ENCODE measurements around the gene HELZ2.
A peak's percentile ranks its signal among the peaks of the same experiment; 100 is the strongest.
"Not testable (repeated sequence)": the region's sequence is repeated elsewhere in the genome, so short reads cannot be mapped to it uniquely, and the experiment has no call there.

HELZ2 gene

GRCh38 chr20:63577317-63577894 is 3.4 kb upstream of the HELZ2 start:
- DNase-seq (ENCODE audit: low read depth): no peak
- H3K4me3 ChIP-seq (ENCODE audit: low read length): no peak overlapping the region
- TF ChIP-seq CTCF (conservative IDR thresholded peaks at IDR 0.05; ENCODE audit: low read length): no peak

GRCh38 chr20:63576311-63576710 is 2.3 kb upstream of the HELZ2 start:
- DNase-seq (ENCODE audit: low read depth): peak; percentile 63
- no peak for TF ChIP-seq CTCF (conservative IDR thresholded peaks at IDR 0.05; ENCODE audit: low read length)
- H3K4me3 ChIP-seq (ENCODE audit: low read length): no peak overlapping the region

GRCh38 chr20:63574829-63575743 is 1.0 kb upstream of the HELZ2 start:
- no peak overlapping the region; the same call in 1 of the 2 replicates for H3K4me3 ChIP-seq (ENCODE audit: low read length)
- DNase-seq (ENCODE audit: low read depth): no peak
- TF ChIP-seq CTCF (conservative IDR thresholded peaks at IDR 0.05; ENCODE audit: low read length): no peak

- H3K4me3 ChIP-seq (ENCODE audit: low read length): peak overlapping the region; percentile 87
- TF ChIP-seq CTCF (conservative IDR thresholded peaks at IDR 0.05; ENCODE audit: low read length): no peak
- DNase-seq (ENCODE audit: low read depth): no peak
Observed at GRCh38 chr20:63573647-63574131, 350 bp downstream of the HELZ2 start.

- H3K4me3 ChIP-seq (ENCODE audit: low read length): peak overlapping the region; percentile 87
- DNase-seq (ENCODE audit: low read depth): no peak
- TF ChIP-seq CTCF (conservative IDR thresholded peaks at IDR 0.05; ENCODE audit: low read length): peak; percentile 18
Observed at GRCh38 chr20:63572788-63573646, 1.0 kb downstream of the HELZ2 start.

GRCh38 chr20:63572071-63572787 is 1.8 kb downstream of the HELZ2 start:
- no peak for TF ChIP-seq CTCF (conservative IDR thresholded peaks at IDR 0.05; ENCODE audit: low read length)
- DNase-seq (ENCODE audit: low read depth): no peak
- H3K4me3 ChIP-seq (ENCODE audit: low read length): no peak overlapping the region

- H3K4me3 ChIP-seq (ENCODE audit: low read length); DNase-seq (ENCODE audit: low read depth): not testable (repeated sequence)
Observed at GRCh38 chr20:63571087-63571478, 3.0 kb downstream of the HELZ2 start.

Measured in AG10803 (cell line).